Left ventricle myocardium inferior (tissue), 1 donor: Measurements from ENCODE around the gene SMG5. TPM values are rescaled to one million over a fixed set of nuclear protein-coding genes. Genes with fewer than 3 reads are reported as not detected.

Source experiments
- DNase-seq: peaks from one replicate; pipeline ENCODE4 v3.0.0-alpha.2; 2020
- H3K27ac ChIP-seq: fragments of 200-600 bp; replicated peaks from 2 replicates; pipeline ENCODE4 v1.8.0; 2021
- H3K27me3 ChIP-seq: fragments of 200-600 bp; 2 replicates; pipeline ENCODE4 v1.8.0; 2021; ENCODE audit warnings: low read depth
- H3K36me3 ChIP-seq: fragments of 200-600 bp; 2 replicates; pipeline ENCODE4 v1.8.0; 2021
- H3K4me1 ChIP-seq: fragments of 200-600 bp; 2 replicates; pipeline ENCODE4 v1.8.0; 2021
- H3K4me3 ChIP-seq: fragments of 200-600 bp; 2 replicates; pipeline ENCODE4 v1.8.0; 2021; ENCODE audit warnings: mild to moderate bottlenecking, moderate library complexity
- H3K9me3 ChIP-seq: fragments of 200-600 bp; replicated peaks from 2 replicates; pipeline ENCODE4 v1.8.0; 2021
- intact Hi-C: fragments of 100-400 bp; cut with micrococcal nuclease; formaldehyde crosslinking; loops from one replicate; pipeline ENCODE4 v1.11.0; 2022
- total RNA-seq: library from RNA; stranded (reverse); fragmentation: NEBNext Ultra II Directional; extraction: Animal tissue kit (Norgen Biotek cat#: 25700); gene quantifications from one replicate; pipeline ENCODE4 v1.2.1, GENCODE V29; 2021
- TF ChIP-seq, protein P1 (sequence below): fragments of 200-600 bp; IDR thresholded peaks from 2 replicates; pipeline ENCODE4 v1.8.0; 2021; ENCODE audit warnings: antibody characterized with exemption, mild to moderate bottlenecking, borderline replicate concordance
- donor health status: DM: no; HTN: yes; CAD: no; lungs with severe emphysema.

SMG5 gene
- total RNA-seq, 1 donor from 2014 or later, result 91.1 TPM

DNA sequence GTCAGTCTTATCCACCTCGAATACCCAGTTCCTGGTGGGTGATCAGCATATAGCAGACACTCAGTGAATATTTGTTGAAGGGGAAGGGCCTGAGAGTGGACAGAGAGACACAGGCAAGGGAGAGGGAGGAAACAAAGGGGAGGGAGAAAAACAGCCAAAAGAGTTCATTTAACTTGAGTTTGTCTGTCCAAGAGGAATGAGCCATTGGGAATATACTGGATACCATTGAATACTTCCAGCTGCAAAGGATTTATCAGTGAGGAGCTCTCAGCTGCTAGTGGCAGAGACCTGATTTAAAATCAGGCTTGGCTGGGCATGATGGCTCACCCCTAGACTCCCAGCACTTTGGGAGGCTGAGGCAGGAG is 52.2 kb downstream of the SMG5 start:
- Histone ChIP-seq H3K27ac (no peak overlapping the region), H3K36me3 (peaks cover 54% of the 10 kb centered on the region)
- DNase-seq, result no peak

DNA sequence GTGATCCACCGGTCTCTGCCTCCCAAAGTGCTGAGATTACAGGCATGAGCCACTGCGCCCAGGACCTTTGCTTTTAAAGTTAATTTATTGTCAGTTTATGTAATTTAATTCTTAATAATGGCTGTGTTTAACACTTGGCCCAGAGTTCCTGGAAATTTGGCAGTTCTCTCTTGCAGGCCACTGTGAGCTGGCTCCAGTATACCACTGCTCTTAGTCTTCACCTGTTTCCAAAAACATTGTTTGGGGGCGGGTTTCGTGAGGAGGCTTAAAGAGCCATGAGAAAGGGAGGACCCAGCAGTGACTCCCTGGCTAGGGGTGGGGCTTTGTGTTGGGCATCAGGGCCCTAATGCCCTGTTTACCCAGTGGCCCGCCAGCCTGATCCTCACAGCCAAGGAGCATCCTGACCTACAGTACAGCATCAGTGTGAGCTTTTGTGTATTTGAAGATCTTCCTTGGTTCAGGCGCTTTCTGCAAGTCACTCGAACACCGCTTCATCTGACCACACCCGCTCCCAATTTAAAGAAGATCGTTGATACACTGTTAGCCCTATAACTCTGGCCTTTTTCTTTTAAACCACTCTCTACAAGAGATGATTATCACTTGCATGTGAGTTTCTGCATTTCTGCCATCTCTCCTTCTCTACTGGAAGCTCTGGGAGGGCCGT is 52.7 kb downstream of the SMG5 start:
- Histone ChIP-seq H3K36me3 (peaks cover 54% of the 10 kb centered on the region), H3K27ac (no peak overlapping the region), H3K9me3 (no peaks in the 10 kb centered on the region), H3K27me3 (no peaks in the 10 kb centered on the region), H3K4me3 (no peak overlapping the region), H3K4me1 (no peaks in the 10 kb centered on the region)
- TF ChIP-seq, protein P1, sequence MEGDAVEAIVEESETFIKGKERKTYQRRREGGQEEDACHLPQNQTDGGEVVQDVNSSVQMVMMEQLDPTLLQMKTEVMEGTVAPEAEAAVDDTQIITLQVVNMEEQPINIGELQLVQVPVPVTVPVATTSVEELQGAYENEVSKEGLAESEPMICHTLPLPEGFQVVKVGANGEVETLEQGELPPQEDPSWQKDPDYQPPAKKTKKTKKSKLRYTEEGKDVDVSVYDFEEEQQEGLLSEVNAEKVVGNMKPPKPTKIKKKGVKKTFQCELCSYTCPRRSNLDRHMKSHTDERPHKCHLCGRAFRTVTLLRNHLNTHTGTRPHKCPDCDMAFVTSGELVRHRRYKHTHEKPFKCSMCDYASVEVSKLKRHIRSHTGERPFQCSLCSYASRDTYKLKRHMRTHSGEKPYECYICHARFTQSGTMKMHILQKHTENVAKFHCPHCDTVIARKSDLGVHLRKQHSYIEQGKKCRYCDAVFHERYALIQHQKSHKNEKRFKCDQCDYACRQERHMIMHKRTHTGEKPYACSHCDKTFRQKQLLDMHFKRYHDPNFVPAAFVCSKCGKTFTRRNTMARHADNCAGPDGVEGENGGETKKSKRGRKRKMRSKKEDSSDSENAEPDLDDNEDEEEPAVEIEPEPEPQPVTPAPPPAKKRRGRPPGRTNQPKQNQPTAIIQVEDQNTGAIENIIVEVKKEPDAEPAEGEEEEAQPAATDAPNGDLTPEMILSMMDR, result no peak
- intact Hi-C loops, result loop anchor here (5.0 kb wide), 1 partner anchor 138 kb away; no protein-coding TSS in a partner anchor
- no peak for DNase-seq

More for the DNA sequence above, 52.2 kb downstream of the SMG5 start:
- Histone ChIP-seq H3K9me3 (no peaks in the 10 kb centered on the region), H3K4me1 (no peaks in the 10 kb centered on the region), H3K4me3 (no peak overlapping the region), H3K27me3 (no peaks in the 10 kb centered on the region)
- intact Hi-C loops, result no loop called here
- TF ChIP-seq, protein P1, result no peak

DNA sequence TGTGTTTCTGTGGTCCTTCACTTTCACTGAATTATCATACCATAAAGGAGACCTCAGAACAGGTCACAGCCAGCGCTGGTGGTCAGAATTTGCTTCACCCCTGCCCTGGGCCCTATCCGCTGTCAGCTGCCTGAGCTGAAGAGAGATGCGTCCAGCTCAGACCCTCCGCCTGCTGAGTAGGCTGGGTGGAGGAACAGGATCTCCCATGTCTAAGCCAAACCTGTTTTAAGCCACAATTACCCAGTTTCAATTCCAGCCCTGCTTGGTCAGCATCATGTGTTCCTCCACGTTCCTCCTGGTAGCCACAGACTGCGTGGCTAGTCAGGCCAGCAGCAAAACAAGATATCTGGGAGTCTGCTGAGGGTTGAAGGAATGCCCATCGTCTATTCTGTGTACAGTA is 54.1 kb downstream of the SMG5 start:
- no peaks in the 10 kb centered on the region for H3K4me1 ChIP-seq
- DNase-seq, result no peak
- no peaks in the 10 kb centered on the region for H3K27me3 ChIP-seq
- H3K9me3 ChIP-seq, result no peaks in the 10 kb centered on the region
- H3K36me3 ChIP-seq, result peaks cover 48% of the 10 kb centered on the region
- intact Hi-C loops, result loop anchor here (5.0 kb wide), 1 partner anchor 136 kb away; no protein-coding TSS in a partner anchor
- TF ChIP-seq, protein P1, result no peak
- H3K27ac ChIP-seq, result no peak overlapping the region
- H3K4me3 ChIP-seq, result no peak overlapping the region

DNA sequence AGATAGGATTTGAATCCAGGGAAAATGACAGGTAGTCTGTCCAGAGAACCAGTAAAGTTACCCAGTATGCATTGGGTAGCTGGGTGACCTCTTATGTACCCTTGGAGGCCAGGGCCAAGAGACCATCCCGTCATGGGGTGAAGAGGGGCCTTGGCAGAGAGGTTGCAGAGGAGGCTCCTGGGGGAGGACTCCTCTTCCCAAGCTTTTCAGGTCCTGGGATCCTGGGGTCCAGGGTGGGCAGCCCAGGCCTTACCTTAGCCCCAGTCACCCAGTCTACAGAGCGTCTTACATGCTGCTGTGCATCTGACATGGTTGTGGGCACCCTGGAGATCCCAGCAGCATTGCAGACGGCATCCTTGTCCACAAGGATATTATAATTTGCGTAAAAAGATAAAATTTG is 55.8 kb downstream of the SMG5 start:
- peaks cover 55% of the 10 kb centered on the region for H3K36me3 ChIP-seq
- no peak for DNase-seq
- no peaks in the 10 kb centered on the region for H3K4me1 ChIP-seq
- no peaks in the 10 kb centered on the region for H3K27me3 ChIP-seq
- no peaks in the 10 kb centered on the region for H3K9me3 ChIP-seq
- H3K27ac ChIP-seq, result no peak overlapping the region
- H3K4me3 ChIP-seq, result no peak overlapping the region
- TF ChIP-seq, protein P1, result no peak
- intact Hi-C loops, result loop anchor here (5.0 kb wide), 1 partner anchor 134 kb away; no protein-coding TSS in a partner anchor

DNA sequence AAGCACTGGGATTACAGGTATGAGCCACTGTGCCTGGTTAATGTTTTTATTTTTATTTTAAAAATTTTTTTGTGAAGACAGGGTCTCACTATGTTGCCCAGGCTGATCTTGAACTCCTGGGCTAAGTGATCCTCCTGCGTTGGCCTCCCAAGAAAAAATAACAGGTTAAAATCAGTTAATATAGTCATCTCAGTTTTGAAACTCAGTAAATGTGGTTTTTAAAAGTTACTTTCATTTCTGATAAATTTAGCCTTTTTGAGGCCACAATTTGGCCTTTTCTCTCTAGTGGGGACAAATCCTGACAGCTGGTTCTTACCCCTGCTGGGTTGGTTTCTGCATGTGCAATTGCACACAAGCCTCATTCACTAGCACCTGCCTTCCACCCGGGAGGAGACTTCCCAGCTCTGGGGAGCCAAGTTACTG is 56.5 kb downstream of the SMG5 start:
- H3K27me3 ChIP-seq, result no peaks in the 10 kb centered on the region
- no peaks in the 10 kb centered on the region for H3K9me3 ChIP-seq
- H3K4me3 ChIP-seq, result no peak overlapping the region
- TF ChIP-seq, protein P1, result no peak
- no peak for DNase-seq
- peaks cover 61% of the 10 kb centered on the region for H3K36me3 ChIP-seq
- H3K27ac ChIP-seq, result no peak overlapping the region
- intact Hi-C loops, result loop anchor here (5.0 kb wide), 1 partner anchor 134 kb away; no protein-coding TSS in a partner anchor
- H3K4me1 ChIP-seq, result no peaks in the 10 kb centered on the region
